Measurements from ENCODE around the gene WDFY3.

Gene WDFY3

GRCh38 chr4:84865600-84865999, 100.9 kb downstream of the WDFY3 start:
- 71 to 94% methylated on average over 2 of the region's 2 CpGs for WGBS, 2 experiments (ENCODE audit: insufficient coverage in 2 of 2)
- Histone ChIP-seq H3K9me3 (ENCODE audit: control insufficient read depth, low read length) (no peaks in the 10 kb centered on the region), H3K4me3 (ENCODE audit: extremely low read depth, insufficient read depth, low read length, poor library complexity, severe bottlenecking) (no peak overlapping the region)

GRCh38 chr4:84862064-84862463, 104.4 kb downstream of the WDFY3 start:
- Histone ChIP-seq H3K9me3 (ENCODE audit: control insufficient read depth, low read length) (no peaks in the 10 kb centered on the region), H3K4me1 (ENCODE audit: control insufficient read depth, insufficient read depth, low read length, poor library complexity, severe bottlenecking) (peaks cover 7% of the 10 kb centered on the region), H3K36me3 (ENCODE audit: control insufficient read depth, insufficient read depth, low read length) (peaks cover 26% of the 10 kb centered on the region), H3K4me3 (ENCODE audit: extremely low read depth, insufficient read depth, low read length, poor library complexity, severe bottlenecking) (no peak overlapping the region), H3K27ac (ENCODE audit: low read depth, low read length, severe bottlenecking) (no peak overlapping the region)
- WGBS, 2 experiments (ENCODE audit: insufficient coverage in 2 of 2): 87 to 97% methylated on average over 2 of the region's 2 CpGs

More at GRCh38 chr4:84865600-84865999, 100.9 kb downstream of the WDFY3 start:
- peaks cover 8% of the 10 kb centered on the region for H3K4me1 ChIP-seq (ENCODE audit: control insufficient read depth, insufficient read depth, low read length, poor library complexity, severe bottlenecking)
- H3K36me3 ChIP-seq (ENCODE audit: control insufficient read depth, insufficient read depth, low read length): peaks cover 12% of the 10 kb centered on the region
- H3K27ac ChIP-seq (ENCODE audit: low read depth, low read length, severe bottlenecking): no peak overlapping the region

DNA sequence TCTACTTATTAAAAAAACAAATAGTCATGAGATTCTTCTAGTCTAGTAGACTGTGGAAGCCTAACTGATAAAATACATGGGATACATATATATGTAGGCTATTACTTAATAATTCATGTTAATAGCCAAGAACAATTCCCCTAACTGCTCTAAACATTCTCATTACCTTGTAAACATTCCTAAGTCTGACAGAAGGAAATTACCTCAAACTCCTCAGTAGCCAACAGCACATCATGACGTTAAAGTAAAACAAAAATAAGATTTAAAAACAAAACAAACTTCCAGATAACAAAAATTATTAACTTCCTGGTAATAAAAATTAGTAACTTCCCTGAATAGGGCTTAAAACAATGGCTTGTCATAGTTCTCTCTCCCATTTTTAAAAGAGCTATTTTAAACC, 109.2 kb downstream of the WDFY3 start:
- WGBS, 2 experiments (ENCODE audit: insufficient coverage in 2 of 2): no CpG with 5 or more reads among the region's 1 CpG
- H3K4me3 ChIP-seq (ENCODE audit: extremely low read depth, insufficient read depth, low read length, poor library complexity, severe bottlenecking): no peak overlapping the region
- H3K9me3 ChIP-seq (ENCODE audit: control insufficient read depth, low read length): no peaks in the 10 kb centered on the region
- H3K36me3 ChIP-seq (ENCODE audit: control insufficient read depth, insufficient read depth, low read length): peaks cover 31% of the 10 kb centered on the region
- H3K4me1 ChIP-seq (ENCODE audit: control insufficient read depth, insufficient read depth, low read length, poor library complexity, severe bottlenecking): peaks cover 4% of the 10 kb centered on the region
- no peak overlapping the region for H3K27ac ChIP-seq (ENCODE audit: low read depth, low read length, severe bottlenecking)

DNA sequence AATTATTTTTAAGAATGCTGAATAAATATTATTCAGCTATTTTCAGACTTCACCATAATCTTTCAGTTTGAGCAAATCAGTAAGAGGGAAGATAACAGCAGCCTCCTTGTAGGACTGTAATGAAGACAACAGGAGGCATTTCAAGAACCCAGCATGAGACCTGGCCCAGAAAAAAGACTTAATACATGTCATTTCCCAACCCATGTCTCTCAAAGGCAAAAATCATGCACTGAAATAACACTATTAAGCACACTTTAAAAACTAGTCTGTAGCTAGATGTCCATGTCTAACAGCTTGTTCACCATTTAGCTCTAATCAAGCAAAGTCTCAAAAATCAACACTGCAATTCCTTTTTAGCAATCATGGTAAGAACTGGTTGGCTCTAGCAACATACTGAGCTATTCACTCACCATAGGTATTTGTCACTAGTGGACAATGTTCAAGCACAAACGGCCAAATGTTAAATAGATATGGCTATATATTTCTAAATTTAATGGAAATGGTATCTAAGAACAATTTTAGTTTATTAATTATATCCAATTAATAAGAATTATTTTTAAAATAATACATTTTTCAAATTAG, 109.9 kb downstream of the WDFY3 start:
- peaks cover 35% of the 10 kb centered on the region for H3K36me3 ChIP-seq (ENCODE audit: control insufficient read depth, insufficient read depth, low read length)
- H3K27ac ChIP-seq (ENCODE audit: low read depth, low read length, severe bottlenecking): no peak overlapping the region
- WGBS, 2 experiments (ENCODE audit: insufficient coverage in 2 of 2): no CpG with 5 or more reads among the region's 1 CpG
- H3K9me3 ChIP-seq (ENCODE audit: control insufficient read depth, low read length): no peaks in the 10 kb centered on the region
- peaks cover 4% of the 10 kb centered on the region for H3K4me1 ChIP-seq (ENCODE audit: control insufficient read depth, insufficient read depth, low read length, poor library complexity, severe bottlenecking)
- H3K4me3 ChIP-seq (ENCODE audit: extremely low read depth, insufficient read depth, low read length, poor library complexity, severe bottlenecking): no peak overlapping the region

DNA sequence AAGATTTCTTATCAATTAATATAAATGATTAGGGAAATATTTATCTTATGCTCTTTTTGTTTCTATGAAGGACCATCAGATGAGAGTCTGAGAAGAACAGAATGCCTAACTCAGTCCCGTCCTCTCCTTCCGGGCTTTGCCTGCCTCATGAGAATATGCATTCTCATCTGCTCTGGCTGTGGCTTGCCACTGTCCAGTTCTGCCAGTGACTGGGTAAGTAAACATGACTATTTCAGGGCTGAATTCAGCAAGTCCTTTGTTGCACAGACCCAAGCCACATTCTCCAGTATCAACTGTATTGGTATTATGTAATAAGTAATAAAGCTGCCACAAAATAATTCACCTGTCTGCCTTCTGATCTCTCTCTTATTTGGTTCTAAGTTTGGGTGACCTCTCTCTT, 110.7 kb downstream of the WDFY3 start:
- Histone ChIP-seq H3K36me3 (ENCODE audit: control insufficient read depth, insufficient read depth, low read length) (peaks cover 32% of the 10 kb centered on the region), H3K9me3 (ENCODE audit: control insufficient read depth, low read length) (no peaks in the 10 kb centered on the region), H3K4me3 (ENCODE audit: extremely low read depth, insufficient read depth, low read length, poor library complexity, severe bottlenecking) (no peak overlapping the region), H3K27ac (ENCODE audit: low read depth, low read length, severe bottlenecking) (no peak overlapping the region), H3K4me1 (ENCODE audit: control insufficient read depth, insufficient read depth, low read length, poor library complexity, severe bottlenecking) (peaks cover 4% of the 10 kb centered on the region)
- 92% methylated on average over 2 of the region's 2 CpGs; no CpG with 5 or more reads in 1 of the 2 experiments for WGBS, 2 experiments (ENCODE audit: insufficient coverage in 2 of 2)

- H3K4me3 ChIP-seq (ENCODE audit: extremely low read depth, insufficient read depth, low read length, poor library complexity, severe bottlenecking): no peak overlapping the region
- WGBS, 2 experiments (ENCODE audit: insufficient coverage in 2 of 2): no CpG with 5 or more reads among the region's 1 CpG
- no peak overlapping the region for H3K27ac ChIP-seq (ENCODE audit: low read depth, low read length, severe bottlenecking)
Measured at GRCh38 chr4:84852081-84852480, 114.4 kb downstream of the WDFY3 start.

DNA sequence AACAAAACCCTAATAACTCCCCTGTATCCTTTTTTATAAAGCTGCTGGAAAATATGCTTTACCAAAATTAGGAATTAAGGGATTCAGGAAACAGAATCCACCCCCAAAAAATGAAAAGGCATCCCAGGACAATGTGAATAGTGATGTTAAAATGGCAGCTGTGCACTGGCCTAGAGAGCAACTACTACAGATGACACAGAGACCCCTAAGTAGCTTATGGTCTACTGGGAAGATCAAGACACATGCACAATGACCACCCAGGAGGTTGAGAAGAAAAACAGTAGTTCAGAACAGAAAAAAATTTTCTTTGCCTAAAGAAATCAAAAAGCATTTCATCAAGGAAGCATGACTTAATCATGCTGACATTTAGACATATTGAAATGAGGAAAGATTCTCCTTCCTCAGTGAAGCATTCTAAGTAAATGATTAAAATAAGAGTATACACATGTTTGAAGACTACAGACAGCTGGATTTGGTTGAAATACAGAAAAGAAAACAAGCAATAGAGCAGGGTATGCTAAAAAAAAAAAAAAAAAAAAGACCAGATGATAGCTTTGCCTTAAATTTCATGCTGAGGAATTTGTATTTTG, 117.3 kb downstream of the WDFY3 start:
- no peaks in the 10 kb centered on the region for H3K9me3 ChIP-seq (ENCODE audit: control insufficient read depth, low read length)
- H3K4me3 ChIP-seq (ENCODE audit: extremely low read depth, insufficient read depth, low read length, poor library complexity, severe bottlenecking): no peak overlapping the region
- H3K4me1 ChIP-seq (ENCODE audit: control insufficient read depth, insufficient read depth, low read length, poor library complexity, severe bottlenecking): no peaks in the 10 kb centered on the region
- peaks cover 55% of the 10 kb centered on the region for H3K36me3 ChIP-seq (ENCODE audit: control insufficient read depth, insufficient read depth, low read length)
- no peak overlapping the region for H3K27ac ChIP-seq (ENCODE audit: low read depth, low read length, severe bottlenecking)

More at GRCh38 chr4:84852081-84852480, 114.4 kb downstream of the WDFY3 start:
- Histone ChIP-seq H3K4me1 (ENCODE audit: control insufficient read depth, insufficient read depth, low read length, poor library complexity, severe bottlenecking) (peaks cover 4% of the 10 kb centered on the region), H3K9me3 (ENCODE audit: control insufficient read depth, low read length) (no peaks in the 10 kb centered on the region), H3K36me3 (ENCODE audit: control insufficient read depth, insufficient read depth, low read length) (peaks cover 44% of the 10 kb centered on the region)

DNA sequence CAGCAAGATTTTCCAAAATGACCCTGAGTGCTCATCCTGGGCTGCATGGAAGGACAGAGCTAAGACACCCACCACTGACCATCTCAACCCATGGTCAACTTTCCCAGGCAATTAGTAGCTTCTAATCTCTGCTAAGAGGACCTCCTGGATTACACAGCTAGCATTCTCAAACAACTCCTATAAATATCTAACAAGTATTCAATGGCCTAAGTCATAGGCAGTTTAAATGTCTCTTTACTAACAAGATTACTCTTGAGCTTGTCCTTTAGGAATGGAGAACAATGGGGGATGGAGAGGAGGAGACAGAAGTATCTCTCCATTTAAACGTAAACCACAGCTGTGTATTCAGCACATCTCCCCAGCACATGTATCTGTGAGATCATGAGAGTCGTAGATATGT, 118.1 kb downstream of the WDFY3 start:
- no peak overlapping the region for H3K4me3 ChIP-seq (ENCODE audit: extremely low read depth, insufficient read depth, low read length, poor library complexity, severe bottlenecking)

DNA sequence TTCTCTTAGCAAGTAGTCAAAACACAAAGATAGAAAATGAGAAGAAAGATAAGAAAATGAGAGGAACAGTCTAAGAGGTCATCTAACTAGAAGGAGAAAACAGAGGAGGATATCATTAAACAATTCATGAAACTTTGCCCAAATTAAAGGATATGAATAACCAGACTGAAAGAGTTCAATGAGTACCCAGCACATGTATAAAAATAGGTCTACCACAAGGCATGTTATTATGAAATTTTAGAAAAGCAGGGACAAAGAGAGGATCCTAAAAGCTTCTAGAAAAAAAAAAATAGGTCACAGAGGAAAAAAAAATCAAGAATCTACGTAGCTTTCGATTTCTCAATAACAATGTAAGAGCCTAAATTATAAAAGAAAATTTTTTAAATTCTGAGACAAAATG, 118.5 kb downstream of the WDFY3 start:
- no peak overlapping the region for H3K27ac ChIP-seq (ENCODE audit: low read depth, low read length, severe bottlenecking)
- H3K36me3 ChIP-seq (ENCODE audit: control insufficient read depth, insufficient read depth, low read length): peaks cover 54% of the 10 kb centered on the region
- H3K4me3 ChIP-seq (ENCODE audit: extremely low read depth, insufficient read depth, low read length, poor library complexity, severe bottlenecking): no peak overlapping the region
- no CpG with 5 or more reads among the region's 2 CpGs for WGBS, 2 experiments (ENCODE audit: insufficient coverage in 2 of 2)
- H3K9me3 ChIP-seq (ENCODE audit: control insufficient read depth, low read length): no peaks in the 10 kb centered on the region
- H3K4me1 ChIP-seq (ENCODE audit: control insufficient read depth, insufficient read depth, low read length, poor library complexity, severe bottlenecking): no peaks in the 10 kb centered on the region

More for the DNA sequence above, 118.1 kb downstream of the WDFY3 start:
- no peaks in the 10 kb centered on the region for H3K9me3 ChIP-seq (ENCODE audit: control insufficient read depth, low read length)
- peaks cover 56% of the 10 kb centered on the region for H3K36me3 ChIP-seq (ENCODE audit: control insufficient read depth, insufficient read depth, low read length)
- no peak overlapping the region for H3K27ac ChIP-seq (ENCODE audit: low read depth, low read length, severe bottlenecking)
- H3K4me1 ChIP-seq (ENCODE audit: control insufficient read depth, insufficient read depth, low read length, poor library complexity, severe bottlenecking): no peaks in the 10 kb centered on the region
- no CpG with 5 or more reads among the region's 2 CpGs for WGBS, 2 experiments (ENCODE audit: insufficient coverage in 2 of 2)

- WGBS, 2 experiments (ENCODE audit: insufficient coverage in 2 of 2): no CpG with 5 or more reads among the region's 1 CpG
- Histone ChIP-seq H3K36me3 (ENCODE audit: control insufficient read depth, insufficient read depth, low read length) (peaks cover 47% of the 10 kb centered on the region), H3K27ac (ENCODE audit: low read depth, low read length, severe bottlenecking) (no peak overlapping the region), H3K4me3 (ENCODE audit: extremely low read depth, insufficient read depth, low read length, poor library complexity, severe bottlenecking) (no peak overlapping the region), H3K9me3 (ENCODE audit: control insufficient read depth, low read length) (no peaks in the 10 kb centered on the region), H3K4me1 (ENCODE audit: control insufficient read depth, insufficient read depth, low read length, poor library complexity, severe bottlenecking) (no peaks in the 10 kb centered on the region)
Measured at GRCh38 chr4:84846985-84847384, 119.5 kb downstream of the WDFY3 start.

DNA sequence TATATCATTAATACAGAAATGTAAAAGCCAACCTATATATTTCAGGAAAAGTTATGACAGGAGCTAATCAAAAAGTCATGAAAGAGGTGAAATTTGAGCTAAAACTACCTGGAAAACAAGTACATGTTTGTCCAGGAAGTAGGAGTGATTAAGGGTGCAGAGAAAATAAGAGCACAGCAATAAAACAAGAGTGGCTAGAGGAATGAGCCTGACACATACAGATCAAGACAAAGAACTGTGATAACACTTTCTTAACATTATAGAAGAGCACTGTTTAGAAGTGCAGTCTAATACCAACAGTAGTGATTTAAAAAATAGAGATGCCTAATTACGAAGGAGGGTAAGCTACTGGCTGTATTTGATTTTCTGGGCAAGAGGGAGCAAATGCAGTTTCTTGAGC, 125.1 kb downstream of the WDFY3 start:
- Histone ChIP-seq H3K36me3 (ENCODE audit: control insufficient read depth, insufficient read depth, low read length) (peaks cover 48% of the 10 kb centered on the region), H3K9me3 (ENCODE audit: control insufficient read depth, low read length) (no peaks in the 10 kb centered on the region)

More for the DNA sequence above, 125.1 kb downstream of the WDFY3 start:
- Histone ChIP-seq H3K4me1 (ENCODE audit: control insufficient read depth, insufficient read depth, low read length, poor library complexity, severe bottlenecking) (no peaks in the 10 kb centered on the region), H3K27ac (ENCODE audit: low read depth, low read length, severe bottlenecking) (no peak overlapping the region), H3K4me3 (ENCODE audit: extremely low read depth, insufficient read depth, low read length, poor library complexity, severe bottlenecking) (no peak overlapping the region)
- WGBS, 2 experiments (ENCODE audit: insufficient coverage in 2 of 2): 86 to 100% methylated on average over 1 of the region's 1 CpG

Measured in mesodermal cell (in vitro differentiated cells).